ENCODE data around the gene SFRP5.

SFRP5 gene

DNA sequence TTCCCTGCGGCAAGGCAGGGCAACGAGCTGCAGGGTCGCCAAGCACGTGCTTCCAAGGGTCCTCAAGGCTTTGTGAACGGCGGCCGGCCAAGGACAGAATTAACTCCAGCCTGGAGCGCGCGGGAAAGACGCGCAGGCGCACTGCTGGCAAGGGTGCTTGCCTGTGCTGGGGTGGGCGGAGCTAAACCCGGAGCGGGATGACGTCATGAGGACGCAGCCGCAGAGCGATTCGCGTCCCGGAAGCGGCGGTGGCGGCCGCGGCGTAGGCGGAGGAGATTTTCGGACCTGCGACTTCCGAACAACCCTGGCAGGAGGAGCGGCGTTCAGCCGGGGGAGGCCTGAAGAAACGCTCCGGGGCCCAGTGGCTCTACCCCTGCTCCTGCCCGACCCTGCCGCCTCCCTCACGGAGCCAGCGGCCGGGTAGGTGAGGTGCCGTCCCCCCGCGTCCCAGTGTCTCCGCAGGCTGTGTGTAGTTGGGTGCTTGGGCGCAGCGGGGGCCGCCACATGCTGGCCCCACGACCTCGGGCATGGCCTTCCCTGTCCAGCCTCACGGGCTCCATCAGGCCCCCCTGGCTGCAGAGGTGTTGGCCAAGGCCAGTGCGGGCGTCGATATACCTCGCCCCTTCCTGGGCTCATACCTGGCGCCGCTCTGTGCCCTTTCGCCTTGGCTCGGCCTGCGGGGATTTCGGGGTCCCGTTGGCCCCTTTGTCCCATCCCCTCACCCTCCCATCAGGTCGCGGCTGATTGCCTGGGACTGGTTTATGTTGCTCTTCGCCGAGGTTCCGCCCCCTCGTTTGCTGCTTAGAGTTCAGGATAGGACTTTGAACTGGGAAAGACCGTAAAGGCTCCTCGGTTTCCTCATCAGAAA lies 34.7 kb downstream of the SFRP5 start, which contains the start of gene ZFYVE27:
Gene ZFYVE27, plus strand, starts transcription at position 227 of the 868 bp plus-strand sequence. CDS start 1,350 bp downstream, outside the sequence.
- H3K27ac ChIP-seq: peak within 1 kb of the TSS; percentile 71
- no peak for TF ChIP-seq CTCF (IDR thresholded peaks at IDR 0.05)
- no peak for TF ChIP-seq ZFX (IDR thresholded peaks at IDR 0.05; ENCODE audit: borderline replicate concordance)

GRCh38 chr10:97736403-97736901 lies 35.3 kb downstream of the SFRP5 start:
- TF ChIP-seq ZFX (IDR thresholded peaks at IDR 0.05; ENCODE audit: borderline replicate concordance) (no peak), CTCF (IDR thresholded peaks at IDR 0.05) (no peak)
- peak overlapping the region; percentile 71 for H3K27ac ChIP-seq

DNA sequence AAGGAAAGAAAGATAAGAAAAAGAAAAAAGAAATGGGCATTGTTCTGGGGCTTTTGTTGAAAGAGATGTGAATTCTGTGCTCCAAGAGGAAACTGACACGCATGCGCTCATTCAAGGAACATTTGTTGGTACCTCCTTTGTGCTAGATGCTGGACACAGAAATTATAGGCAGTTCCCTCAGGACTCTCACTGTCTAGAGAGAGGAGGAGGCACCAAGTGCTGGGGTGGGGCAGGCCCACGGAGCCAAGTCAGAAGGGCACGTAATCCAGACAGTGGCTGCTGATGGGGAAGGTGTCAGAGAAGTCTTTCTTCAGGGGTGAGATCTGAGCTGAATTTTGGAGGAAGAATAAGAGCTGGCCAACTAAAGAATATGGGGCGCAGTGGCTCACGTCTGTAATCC lies 37.8 kb downstream of the SFRP5 start:
- H3K27ac ChIP-seq: no peak overlapping the region
- TF ChIP-seq CTCF (IDR thresholded peaks at IDR 0.05) (no peak), ZFX (IDR thresholded peaks at IDR 0.05; ENCODE audit: borderline replicate concordance) (no peak)

GRCh38 chr10:97733256-97733655 lies 38.5 kb downstream of the SFRP5 start:
- TF ChIP-seq CTCF (IDR thresholded peaks at IDR 0.05) (no peak), ZFX (IDR thresholded peaks at IDR 0.05; ENCODE audit: borderline replicate concordance) (no peak)
- H3K27ac ChIP-seq: no peak overlapping the region

- no peak for TF ChIP-seq ZFX (IDR thresholded peaks at IDR 0.05; ENCODE audit: borderline replicate concordance)
- TF ChIP-seq CTCF (IDR thresholded peaks at IDR 0.05): peak; percentile 48
- no peak overlapping the region for H3K27ac ChIP-seq
Observed at GRCh38 chr10:97732052-97732359, 39.8 kb downstream of the SFRP5 start.

GRCh38 chr10:97731346-97732051 lies 40.3 kb downstream of the SFRP5 start:
- H3K27ac ChIP-seq: no peak overlapping the region

More at GRCh38 chr10:97731346-97732051, 40.3 kb downstream of the SFRP5 start:
- no peak for TF ChIP-seq ZFX (IDR thresholded peaks at IDR 0.05; ENCODE audit: borderline replicate concordance)
- peak; percentile 87 for TF ChIP-seq CTCF (IDR thresholded peaks at IDR 0.05)

Measured in 22Rv1 (cell line).